Esophagus muscularis mucosa (tissue), 4 donors: ENCODE measurements around the gene CLEC4D.

Source experiments
- CTCF ChIP-seq, 3 experiments: fragments of 200-600 bp in 2 of 3; fragments of 450-650 bp in 1 of 3; sonication (generic) in 2 of 3; IDR thresholded peaks; one replicate each; pipeline ENCODE4 v1.5.1; 2017 to 2019; ENCODE audit warnings: antibody characterized with exemption in 3 of 3, mild to moderate bottlenecking in 2 of 3, moderate library complexity in 1 of 3
- EP300 ChIP-seq: sonication (generic); formaldehyde crosslinking; IDR thresholded peaks from one replicate; pipeline ENCODE4 v1.6.1; 2017; ENCODE audit warnings: antibody characterized with exemption
- POLR2AphosphoS5 ChIP-seq, 2 donors: sonication (generic); formaldehyde crosslinking; IDR thresholded peaks; one replicate each; pipeline ENCODE4 v1.6.1; 2017; ENCODE audit warnings: antibody characterized with exemption in 2 of 2

- TF ChIP-seq CTCF (IDR thresholded peaks at IDR 0.05) (no peak), EP300 (no peak), POLR2AphosphoS5 (IDR thresholded peaks at IDR 0.05) (no peak)
Observed at GRCh38 chr12:8493084-8493483, 20.2 kb upstream of the CLEC4D start.
